T-helper 1 cell treated with Interleukin-12 subunit alpha and Interleukin-12 subunit beta and Interleukin-4 antibody, amounts not matched to agents 30 ng/mL and 1 ng/mL, for 36 hours (primary cell): ENCODE measurements around the gene SORCS1. TPM values are rescaled to one million over a fixed set of nuclear protein-coding genes. Genes with fewer than 3 reads are reported as not detected.

Experiments
- intact Hi-C: fragments of 100-400 bp; cut with micrococcal nuclease; formaldehyde crosslinking; loops from one replicate; pipeline ENCODE4 v1.15.1; 2024
- total RNA-seq: library from RNA; stranded (reverse); gene quantifications from 2 replicates; pipeline ENCODE4 v1.2.3, GENCODE V29; 2022

The SORCS1 gene
- total RNA-seq, 1 donor from 2014 or later: not detected

DNA sequence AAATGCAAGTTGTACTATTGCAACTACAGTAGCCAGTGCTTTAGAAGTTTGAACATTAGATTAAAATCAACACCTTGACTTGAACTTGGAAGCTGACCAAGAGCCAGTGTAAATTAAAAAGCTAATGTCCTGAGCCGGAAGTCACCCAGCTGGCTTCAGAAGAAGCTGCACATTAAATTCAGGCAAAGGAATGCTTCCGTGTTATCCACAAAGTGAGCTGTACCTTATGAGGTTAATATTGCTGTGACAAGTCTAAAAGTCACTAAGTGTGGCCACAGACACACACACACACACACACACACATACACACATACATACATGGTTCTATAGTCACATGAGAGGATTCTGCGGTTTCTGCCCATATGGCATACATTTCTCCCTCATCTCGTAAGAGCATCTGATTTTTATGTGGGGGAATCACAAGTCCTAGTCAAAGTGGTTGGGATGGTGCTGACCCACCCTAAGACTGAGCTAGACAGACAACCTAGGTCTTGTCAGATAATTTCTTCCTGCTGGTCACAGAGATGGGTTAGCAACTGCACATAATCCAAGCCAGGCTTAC, 612.9 kb downstream of the SORCS1 start:
- intact Hi-C loops: no loop called here

DNA sequence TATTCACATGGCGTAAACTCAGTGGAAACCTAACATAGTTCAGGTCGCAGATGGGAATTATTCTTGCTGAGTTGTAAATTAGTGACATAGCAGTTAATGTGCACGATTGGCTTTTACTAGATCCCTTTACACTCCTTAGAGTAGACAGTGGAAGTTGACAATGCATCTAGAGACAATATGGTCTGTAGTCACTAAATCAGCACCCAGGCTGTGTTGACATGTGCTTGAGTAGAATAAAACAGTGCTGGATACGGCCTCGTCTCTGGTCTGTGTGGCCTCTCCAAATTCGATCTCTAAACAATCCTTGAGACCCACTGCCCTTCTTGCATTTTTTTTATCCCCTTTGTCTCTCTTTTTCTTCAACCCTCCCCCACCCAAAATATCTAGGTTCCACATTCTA, 615.7 kb downstream of the SORCS1 start:
- intact Hi-C loops: no loop called here

DNA sequence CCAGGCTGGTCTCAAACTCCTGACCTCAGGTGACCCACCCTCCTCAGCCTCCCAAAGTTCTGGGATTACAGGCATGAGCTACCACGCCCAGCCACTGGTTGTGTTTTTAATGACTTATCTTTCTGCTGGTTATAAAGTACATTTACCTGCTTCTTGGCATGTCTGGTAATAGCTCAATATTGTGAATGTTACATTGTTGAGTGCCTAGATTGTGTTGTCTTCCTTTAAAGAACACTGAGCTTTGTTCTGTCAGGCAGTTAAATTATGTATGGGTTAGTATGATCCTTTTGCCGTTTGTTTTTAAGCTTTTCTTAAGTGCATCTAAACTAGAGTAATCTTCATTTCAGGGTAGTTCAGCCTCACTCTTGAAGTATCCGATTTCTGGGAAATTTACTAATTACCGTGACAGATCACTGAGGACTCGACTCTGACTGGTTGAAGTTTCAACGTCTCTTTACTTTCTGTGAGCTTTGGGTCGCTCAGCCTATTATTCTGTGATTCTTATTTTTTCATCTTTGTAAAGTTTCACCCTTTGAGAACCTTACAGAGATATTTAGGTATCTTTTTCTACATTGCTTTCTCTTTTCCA, 617.4 kb downstream of the SORCS1 start:
- intact Hi-C loops: no loop called here

DNA sequence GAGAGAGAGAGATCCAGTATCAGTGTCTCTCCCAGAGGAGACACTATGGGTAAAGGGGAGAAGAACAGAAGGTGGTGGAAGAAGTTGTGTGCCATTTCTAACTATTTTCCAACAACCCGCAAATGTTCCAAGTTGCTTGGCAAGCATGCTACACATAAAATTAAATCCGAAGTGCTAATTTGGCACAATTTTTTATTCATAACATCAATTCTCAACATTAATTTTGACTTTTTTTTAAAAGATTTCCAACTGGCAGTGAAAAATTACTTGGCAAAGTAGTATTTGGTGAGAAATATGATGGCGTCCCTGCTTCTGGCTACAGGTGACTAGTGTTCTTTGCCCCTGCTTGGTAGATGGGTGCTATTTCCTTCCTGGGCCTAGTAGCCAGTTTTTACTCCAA, 622.0 kb downstream of the SORCS1 start:
- intact Hi-C loops: no loop called here

DNA sequence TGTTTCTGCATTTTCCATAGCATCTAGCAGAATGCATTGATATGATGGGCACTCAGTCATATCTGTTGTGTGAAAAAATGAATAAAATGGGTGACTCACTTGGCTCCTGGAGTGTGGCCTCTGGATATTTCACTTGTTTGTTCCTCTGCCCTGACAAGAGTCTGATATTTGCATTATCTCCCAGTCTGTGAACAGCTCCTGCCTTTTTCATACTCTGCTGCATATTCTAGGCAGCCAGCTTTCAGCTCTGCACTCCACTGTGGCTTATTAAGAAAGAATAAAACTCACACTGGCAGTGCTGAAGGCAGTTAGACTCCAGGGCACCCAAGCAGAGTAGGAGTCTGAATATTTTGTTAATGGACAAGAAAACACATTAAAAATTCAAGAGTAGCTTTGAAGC, 623.9 kb downstream of the SORCS1 start:
- intact Hi-C loops: no loop called here

DNA sequence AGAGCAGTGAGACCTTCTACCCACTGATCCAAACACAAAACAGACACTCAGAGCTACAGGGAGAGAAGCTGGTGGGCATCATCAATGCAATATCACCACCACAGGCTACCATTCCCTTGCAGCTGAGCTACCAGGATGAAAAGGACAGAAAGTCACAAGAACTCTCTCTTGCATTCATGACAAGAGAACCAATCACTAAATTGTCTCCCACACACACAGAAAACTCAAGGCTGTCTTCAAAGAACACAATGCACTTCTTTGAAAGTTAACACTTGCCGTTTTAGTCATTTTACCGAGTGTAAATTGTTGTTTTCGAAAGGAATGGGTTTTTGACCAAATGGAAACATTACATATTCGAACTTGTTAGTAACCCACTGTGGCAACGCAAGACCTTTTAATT, 626.6 kb downstream of the SORCS1 start:
- intact Hi-C loops: no loop called here

DNA sequence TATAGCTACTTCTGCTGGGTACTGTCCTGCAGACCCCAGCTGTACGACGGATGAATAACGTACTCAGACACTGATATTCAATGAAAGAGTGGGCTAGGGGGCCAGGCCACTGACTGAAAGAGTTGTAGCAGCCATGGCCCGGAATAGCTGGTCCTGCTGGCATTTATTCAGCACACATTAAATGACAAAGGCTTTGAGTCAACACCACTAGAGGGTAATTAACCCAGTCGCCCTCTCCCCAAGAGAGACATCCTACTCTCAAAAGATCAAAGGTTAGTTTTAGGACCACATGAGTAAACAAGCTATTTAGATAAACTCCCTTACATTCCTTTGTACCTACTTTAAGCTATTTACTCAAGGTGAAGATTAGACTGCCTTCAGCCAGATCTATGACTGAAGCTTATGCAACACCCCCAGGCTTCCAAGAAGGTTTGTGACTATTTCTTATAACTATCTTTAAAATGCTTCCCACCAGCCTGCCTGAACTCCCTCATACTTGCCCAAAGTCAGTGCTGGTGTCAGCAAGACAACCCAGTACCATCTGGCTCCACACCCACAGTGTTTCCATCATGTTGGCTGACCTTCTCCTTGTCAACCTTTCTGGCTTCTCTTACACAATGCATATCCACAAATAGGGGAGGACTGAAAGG, 629.1 kb downstream of the SORCS1 start:
- intact Hi-C loops: no loop called here

DNA sequence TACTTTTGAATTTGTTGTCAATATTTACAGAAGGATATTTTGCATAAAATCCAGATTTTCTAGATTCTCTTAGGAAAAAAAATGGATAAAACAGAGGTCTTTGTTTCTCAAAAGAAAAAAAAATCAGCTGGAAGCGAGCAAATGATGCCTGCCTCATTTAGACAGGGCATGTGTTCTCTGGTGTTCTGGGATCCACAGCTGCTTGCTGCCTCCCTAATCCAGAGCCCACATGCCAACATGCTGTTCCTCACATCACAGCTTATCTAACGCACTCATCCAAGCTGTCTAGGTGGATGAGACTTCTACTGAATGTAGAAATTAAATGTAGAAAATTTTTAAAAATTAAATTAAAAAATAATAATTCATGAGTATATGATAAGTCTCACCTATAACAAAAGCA, 630.1 kb downstream of the SORCS1 start:
- intact Hi-C loops: no loop called here

DNA sequence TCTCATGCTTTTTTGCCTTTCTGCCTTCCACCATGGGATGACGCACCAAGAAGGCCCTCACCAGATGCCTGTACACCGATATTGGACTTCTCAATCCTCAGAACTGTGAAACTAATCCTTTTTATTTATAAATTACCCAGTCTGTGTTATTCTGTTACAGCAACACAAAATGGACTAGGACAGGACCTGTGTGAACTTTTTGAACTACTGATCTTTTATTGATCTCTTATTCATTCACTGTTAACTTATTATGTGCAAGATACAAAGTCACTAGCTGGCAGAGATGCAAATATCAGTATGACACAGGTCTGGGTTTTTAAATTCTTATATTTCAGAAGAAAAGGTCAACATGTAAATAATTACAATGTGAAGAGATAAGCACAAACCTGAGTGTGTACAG, 635.8 kb downstream of the SORCS1 start:
- intact Hi-C loops: no loop called here

DNA sequence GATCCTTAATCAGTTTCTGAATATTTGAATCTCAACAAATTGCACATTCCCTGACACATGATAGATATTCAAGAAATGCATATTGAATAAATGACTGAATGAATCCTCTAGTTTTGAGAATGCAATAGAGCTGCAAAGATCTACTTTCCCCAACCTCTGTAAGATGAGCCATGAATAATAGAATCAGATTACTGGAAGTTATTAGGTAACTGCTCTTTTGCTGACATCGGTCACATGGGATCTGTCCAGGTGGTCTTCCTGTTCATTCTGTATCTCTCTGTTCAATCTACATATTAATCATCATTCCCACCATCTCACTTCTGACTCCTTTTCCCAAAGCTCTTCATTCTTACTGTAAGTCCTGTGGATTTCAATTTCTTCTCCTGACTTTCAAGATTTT, 638.7 kb downstream of the SORCS1 start:
- intact Hi-C loops: no loop called here
